ENCODE measurements around the gene CGN.

CGN gene

GRCh38 chr1:151510957-151511635, at the start of gene CGN:
Gene CGN (plus strand): TSS chr1:151511387. CDS start chr1:151518520, 7,133 bp downstream.
- DNase-seq: peak; percentile 86

GRCh38 chr1:151461694-151462093, 49.5 kb upstream of the CGN start:
- DNase-seq: no peak

GRCh38 chr1:151465026-151465425, 46.2 kb upstream of the CGN start:
- DNase-seq: no peak

- DNase-seq: peak; percentile 16 to 20
Measured at GRCh38 chr1:151472856-151473731, 38.1 kb upstream of the CGN start.

- no peak for DNase-seq
Measured at GRCh38 chr1:151474745-151475144, 36.4 kb upstream of the CGN start.

GRCh38 chr1:151475175-151475574, 36.0 kb upstream of the CGN start:
- no peak for DNase-seq

GRCh38 chr1:151476083-151476482, 35.1 kb upstream of the CGN start:
- no peak for DNase-seq

GRCh38 chr1:151477066-151477465, 34.1 kb upstream of the CGN start:
- DNase-seq: no peak

GRCh38 chr1:151478140-151478812, 32.9 kb upstream of the CGN start:
- DNase-seq: no peak

- DNase-seq: no peak
Measured at GRCh38 chr1:151478923-151479322, 32.3 kb upstream of the CGN start.

GRCh38 chr1:151479462-151479861, 31.7 kb upstream of the CGN start:
- no peak for DNase-seq

GRCh38 chr1:151482017-151482416, 29.2 kb upstream of the CGN start:
- no peak for DNase-seq

GRCh38 chr1:151485685-151486255, 25.4 kb upstream of the CGN start:
- no peak for DNase-seq

- no peak for DNase-seq
Measured at GRCh38 chr1:151486557-151486956, 24.6 kb upstream of the CGN start.

GRCh38 chr1:151491641-151492040, 19.5 kb upstream of the CGN start:
- no peak for DNase-seq

GRCh38 chr1:151492120-151492519, 19.1 kb upstream of the CGN start:
- DNase-seq: no peak

GRCh38 chr1:151493042-151493441, 18.1 kb upstream of the CGN start:
- no peak for DNase-seq

- DNase-seq: no peak
Measured at GRCh38 chr1:151494741-151495281, 16.4 kb upstream of the CGN start.

- DNase-seq: no peak
Measured at GRCh38 chr1:151495316-151495715, 15.9 kb upstream of the CGN start.

GRCh38 chr1:151499365-151499764, 11.8 kb upstream of the CGN start:
- DNase-seq: no peak

- DNase-seq: no peak
Measured at GRCh38 chr1:151499930-151500329, 11.3 kb upstream of the CGN start.

GRCh38 chr1:151501474-151501873, 9.7 kb upstream of the CGN start:
- no peak for DNase-seq

All from stimulated activated CD4-positive, alpha-beta T cell treated with anti-CD3 and anti-CD28 coated beads, Interleukin-4, amount 100 ng/mL, for 4 hours (primary cell).